H1 (cell line): ENCODE data around the gene TCERG1L. TPM values are rescaled to one million over a fixed set of nuclear protein-coding genes. Genes with fewer than 3 reads are reported as not detected.

Source experiments
- CTCF ChIA-PET: fragments of 300-600 bp; sonication (Branson Sonifier 250); formaldehyde crosslinking; loops from one replicate; lab custom pipeline; 2021; ENCODE audit not compliant: partially characterized antibody; lab: Charles Lee
- POLR2A ChIA-PET: fragments of 300-600 bp; sonication (Branson Sonifier 250); formaldehyde crosslinking; loops from one replicate; lab custom pipeline; 2021; ENCODE audit warnings: inconsistent platforms; ENCODE audit not compliant: partially characterized antibody; lab: Charles Lee
- DNase-seq, 2 experiments: peaks; one replicate each; pipeline versions ENCODE4 v3.0.0 to v3.0.0-alpha.2; 2010 to 2022; ENCODE audit warnings: low spot score in 2 of 2, low read depth in 1 of 2, mixed read lengths in 1 of 2
- FAIRE-seq: peaks from 2 replicates; lab custom pipeline; 2011; peaks lifted over from hg19 to GRCh38; lab: Jason Lieb, UNC
- H2AFZ ChIP-seq: 2 replicates; pipeline ENCODE4 v1.8.1; 2012; ENCODE audit warnings: low read length, inconsistent platforms
- H2AK5ac ChIP-seq: 2 replicates; pipeline ENCODE4 v1.6.1; 2013; ENCODE audit warnings: low read depth, low read length
- H2BK120ac ChIP-seq: replicated peaks from 2 replicates; pipeline ENCODE3; 2013; ENCODE audit warnings: low read depth, low read length, inconsistent platforms
- H2BK12ac ChIP-seq: 2 replicates; pipeline ENCODE4 v1.6.1; 2013; ENCODE audit warnings: low read depth, low read length
- H2BK15ac ChIP-seq: 2 replicates; pipeline ENCODE4 v1.6.1; 2013; ENCODE audit warnings: low read length
- H2BK20ac ChIP-seq: 2 replicates; pipeline ENCODE4 v1.6.1; 2013; ENCODE audit warnings: low read length
- H2BK5ac ChIP-seq: 2 replicates; pipeline ENCODE4 v1.6.1; 2013; ENCODE audit warnings: low read depth, low read length
- H3K14ac ChIP-seq: 2 replicates; pipeline ENCODE4 v1.6.1; 2013; ENCODE audit warnings: inconsistent platforms; ENCODE audit not compliant: insufficient read length
- H3K18ac ChIP-seq: 2 replicates; pipeline ENCODE4 v1.6.1; 2013; ENCODE audit warnings: low read length; ENCODE audit errors: extremely low read depth
- H3K23ac ChIP-seq: 2 replicates; pipeline ENCODE4 v1.6.1; 2013; ENCODE audit warnings: inconsistent platforms; ENCODE audit not compliant: insufficient read length
- H3K23me2 ChIP-seq: 2 replicates; pipeline ENCODE4 v1.6.1; 2013; ENCODE audit warnings: low read depth, low read length
- H3K27ac ChIP-seq: 2 replicates; pipeline ENCODE4 v1.6.1; 2011; ENCODE audit warnings: low read depth, low read length, inconsistent platforms
- H3K27me3 ChIP-seq, 4 experiments: replicated peaks in 1 of 4; 1 replicate in 1 of 4; 2 replicates in 3 of 4; pipeline versions ENCODE4 v1.6.1 to v1.8.1; 2011 to 2013; ENCODE audit warnings: low read length in 3 of 4, mild to moderate bottlenecking in 3 of 4, inconsistent platforms in 2 of 4, mixed read lengths in 2 of 4, moderate library complexity in 1 of 4; ENCODE audit not compliant: control insufficient read depth in 3 of 4, insufficient read depth in 3 of 4; ENCODE audit errors: extremely low read depth in 1 of 4
- H3K36me3 ChIP-seq, 4 experiments: 2 replicates each; pipeline versions ENCODE4 v1.6.1 to v1.8.1; 2011 to 2013; ENCODE audit warnings: mild to moderate bottlenecking in 4 of 4, low read length in 3 of 4, moderate library complexity in 2 of 4, control low read depth in 1 of 4, inconsistent platforms in 1 of 4; ENCODE audit not compliant: insufficient read depth in 4 of 4, control insufficient read depth in 2 of 4
- H3K4ac ChIP-seq: replicated peaks from 2 replicates; pipeline ENCODE3; 2013; ENCODE audit warnings: low read length, low read depth, mixed read lengths, inconsistent platforms; ENCODE audit not compliant: insufficient read length
- H3K4me1 ChIP-seq, 4 experiments: replicated peaks in 1 of 4; 1 replicate in 1 of 4; 2 replicates in 3 of 4; pipeline versions ENCODE4 v1.6.1 to v1.8.1; 2011 to 2013; ENCODE audit warnings: low read length in 3 of 4, inconsistent platforms in 2 of 4, mixed read lengths in 1 of 4; ENCODE audit not compliant: insufficient read depth in 4 of 4, control insufficient read depth in 3 of 4
- H3K4me2 ChIP-seq, 2 experiments: 2 replicates each; pipeline versions ENCODE4 v1.6.1 to v1.8.1; 2011 to 2013; ENCODE audit warnings: low read depth in 2 of 2, low read length in 2 of 2, control low read depth in 1 of 2, inconsistent platforms in 1 of 2, mild to moderate bottlenecking in 1 of 2; ENCODE audit not compliant: insufficient read depth in 1 of 2
- H3K4me3 ChIP-seq, 4 experiments: fragments of 200-600, 300-600 bp in 1 of 4; sonication (generic), shearing (Covaris generic), sonication (Bioruptor Twin) in 1 of 4; 2 replicates each; pipeline versions ENCODE4 v1.5.1 to v1.8.1; 2011 to 2016; ENCODE audit warnings: low read length in 4 of 4, low read depth in 3 of 4, control low read depth in 2 of 4, inconsistent platforms in 2 of 4, mild to moderate bottlenecking in 2 of 4, mixed read lengths in 1 of 4, moderate library complexity in 1 of 4; ENCODE audit not compliant: insufficient read depth in 2 of 4; ENCODE audit errors: extremely low read depth in 1 of 4
- H3K56ac ChIP-seq: replicated peaks from 2 replicates; pipeline ENCODE3; 2013; ENCODE audit warnings: low read depth, mild to moderate bottlenecking, mixed read lengths, low read length, inconsistent platforms; ENCODE audit not compliant: insufficient read length
- H3K79me1 ChIP-seq: 2 replicates; pipeline ENCODE4 v1.6.1; 2013; ENCODE audit warnings: low read depth, low read length, control low read depth
- H3K79me2 ChIP-seq, 2 experiments: 2 replicates each; pipeline versions ENCODE4 v1.6.1 to v1.8.1; 2012 to 2013; ENCODE audit warnings: low read length in 2 of 2, mild to moderate bottlenecking in 2 of 2, inconsistent platforms in 1 of 2; ENCODE audit not compliant: insufficient read depth in 2 of 2, control insufficient read depth in 1 of 2
- H3K9ac ChIP-seq, 4 experiments: replicated peaks in 1 of 4; 1 replicate in 1 of 4; 2 replicates in 3 of 4; pipeline versions ENCODE4 v1.6.1 to v1.8.1; 2011 to 2013; ENCODE audit warnings: low read depth in 3 of 4, low read length in 3 of 4, control low read depth in 2 of 4, mild to moderate bottlenecking in 2 of 4, moderate library complexity in 2 of 4, inconsistent platforms in 1 of 4; ENCODE audit errors: extremely low read depth in 1 of 4
- H3K9me3 ChIP-seq, 2 experiments: 2 replicates each; pipeline versions ENCODE4 v1.6.1 to v1.8.1; 2012 to 2013; ENCODE audit warnings: mild to moderate bottlenecking in 2 of 2, moderate library complexity in 2 of 2, control low read depth in 1 of 2, inconsistent platforms in 1 of 2, low read depth in 1 of 2, low read length in 1 of 2, mixed read lengths in 1 of 2; ENCODE audit not compliant: insufficient read depth in 2 of 2
- H4K20me1 ChIP-seq, 2 experiments: replicated peaks in 1 of 2; 2 replicates each; pipeline versions ENCODE3 to v1.8.1; 2011 to 2013; ENCODE audit warnings: inconsistent platforms in 2 of 2, low read length in 2 of 2, mild to moderate bottlenecking in 1 of 2; ENCODE audit not compliant: insufficient read depth in 2 of 2, control insufficient read depth in 1 of 2
- H4K5ac ChIP-seq: 2 replicates; pipeline ENCODE4 v1.6.1; 2013; ENCODE audit warnings: low read length, low read depth, mixed read lengths, inconsistent platforms; ENCODE audit not compliant: insufficient read length
- H4K8ac ChIP-seq: 2 replicates; pipeline ENCODE4 v1.8.0; 2013; ENCODE audit warnings: mild to moderate bottlenecking, moderate library complexity, low read length, inconsistent platforms; ENCODE audit not compliant: insufficient read depth; ENCODE audit errors: extremely low read depth
- H4K91ac ChIP-seq: replicated peaks from 2 replicates; pipeline ENCODE3; 2013; ENCODE audit warnings: low read length, mixed read lengths, inconsistent platforms; ENCODE audit not compliant: insufficient read length
- ASH2L ChIP-seq: fragments of 200-600, 300-600 bp; sonication (generic); IDR thresholded peaks from one replicate; pipeline ENCODE4 v1.7.1; 2017; ENCODE audit warnings: low read length
- CTCF ChIP-seq, 3 experiments: IDR thresholded peaks; 1 replicate in 2 of 3; 2 replicates in 1 of 3; pipeline versions ENCODE4 v1.5.1 to v1.6.1; 2011; ENCODE audit warnings: low read length in 3 of 3, mild to moderate bottlenecking in 3 of 3, inconsistent platforms in 2 of 3, low read depth in 1 of 3, moderate library complexity in 1 of 3; ENCODE audit not compliant: insufficient read depth in 1 of 3; ENCODE audit errors: control extremely low read depth in 1 of 3
- EGR1 ChIP-seq: IDR thresholded peaks from 2 replicates; pipeline ENCODE4 v1.6.1; 2011; ENCODE audit warnings: low read depth, low read length, borderline replicate concordance
- JUND ChIP-seq: IDR thresholded peaks from 2 replicates; pipeline ENCODE4 v1.6.1; 2011; ENCODE audit warnings: mild to moderate bottlenecking, improper control_type of control experiment, low read length
- RAD21 ChIP-seq, 2 experiments: IDR thresholded peaks in 1 of 2; conservative IDR thresholded peaks in 1 of 2; 2 replicates each; pipeline ENCODE4 v1.6.1; 2011; ENCODE audit warnings: low read depth in 2 of 2, low read length in 2 of 2, improper control_type of control experiment in 1 of 2, inconsistent platforms in 1 of 2, mild to moderate bottlenecking in 1 of 2, moderate library complexity in 1 of 2
- SAP30 ChIP-seq: fragments of 300-600 bp; sonication (generic); IDR thresholded peaks from 2 replicates; pipeline ENCODE4 v1.7.1; 2012; ENCODE audit warnings: low read length, moderate library complexity, mild to moderate bottlenecking, inconsistent platforms; ENCODE audit not compliant: insufficient read depth, insufficient replicate concordance
- SIN3A ChIP-seq, 2 experiments: IDR thresholded peaks in 1 of 2; conservative IDR thresholded peaks in 1 of 2; 2 replicates each; pipeline ENCODE4 v1.6.1; 2011 to 2012; ENCODE audit warnings: low read length in 2 of 2, improper control_type of control experiment in 1 of 2, low read depth in 1 of 2, mild to moderate bottlenecking in 1 of 2
- SIRT6 ChIP-seq: IDR thresholded peaks from one replicate; pipeline ENCODE4 v1.7.1; 2012; ENCODE audit warnings: low read length, inconsistent platforms
- ZNF274 ChIP-seq: IDR thresholded peaks from 2 replicates; pipeline ENCODE4 v1.7.0; 2012; ENCODE audit warnings: low read length, borderline replicate concordance; ENCODE audit errors: extremely low read depth
- WGBS, 2 experiments: shearing (Covaris generic) in 1 of 2; methylation state at CpG; one replicate each; pipeline versions ENCODE4 v1.1.6 to v1.1.7; 2013 to 2015; ENCODE audit warnings: low lambda C conversion rate in 2 of 2, mixed read lengths in 2 of 2, inconsistent platforms in 1 of 2, low coverage in 1 of 2, missing lambda C conversion rate in 1 of 2; ENCODE audit not compliant: insufficient replicate concordance in 2 of 2, insufficient coverage in 1 of 2, insufficient read length in 1 of 2; ENCODE audit errors: extremely low coverage in 1 of 2, missing lambda C conversion rate in 1 of 2; 5-methylcytosine and 5-hydroxymethylcytosine counted together
- polyA plus RNA-seq, 7 experiments: library from polyadenylated mRNA; depleted of rRNA in 3 of 7; stranded (reverse) in 5 of 7; unstranded in 2 of 7; fragments of >200 nt in 5 of 7; fragments of 200-250 nt in 2 of 7; gene quantifications; 1 replicate in 5 of 7; 2 replicates in 1 of 7; 4 replicates in 1 of 7; pipeline versions ENCODE4 v1.2.1 to v1.2.3, GENCODE V29; 2011 to 2013; ENCODE audit warnings: missing spikeins in 2 of 7, mixed read lengths in 2 of 7
- total RNA-seq: library from RNA; stranded (reverse); fragmentation: NEBNext Ultra II Directional; extraction: Animal tissue kit (Norgen Biotek cat#: 25700); gene quantifications from 2 replicates; pipeline ENCODE4 v1.2.1, GENCODE V29; 2021

The TCERG1L gene
- total and polyA plus RNA-seq, 2 of the 8 experiments (the other 6 are each of a cell fraction or from before 2014, with no cell fraction given): 3.9 to 6.9 TPM

GRCh38 chr10:131314148-131314547, 2.6 kb upstream of the TCERG1L start:
- Histone ChIP-seq H3K23me2 (peaks cover 14% of the 10 kb centered on the region; the same call in 1 of the 2 replicates), H3K14ac (no peak overlapping the region), H3K4me3 (no peak overlapping the region), H2BK120ac (no peak overlapping the region), H3K9ac (no peak overlapping the region), H3K4ac (no peak overlapping the region), H4K91ac (no peak overlapping the region), H3K18ac (no peak overlapping the region), H3K36me3 (no peaks in the 10 kb centered on the region), H3K79me1 (no peaks in the 10 kb centered on the region), H3K4me2 (no peak overlapping the region), H3K27me3 (peaks cover 0 to 14% (median 5%) of the 10 kb centered on the region in 4 experiments; a peak in 5 of 7 replicates), H3K79me2 (no peaks in the 10 kb centered on the region), H3K27ac (no peak overlapping the region), H2BK20ac (no peak overlapping the region), H4K5ac (no peak overlapping the region), H4K20me1 (no peaks in the 10 kb centered on the region), H2AFZ (no peak overlapping the region), H2BK15ac (peak overlapping the region; percentile 46; the same call in 1 of the 2 replicates), H3K56ac (no peak overlapping the region), H2AK5ac (no peak overlapping the region), H3K9me3 (no peaks in the 10 kb centered on the region), H2BK12ac (no peak overlapping the region; the same call in 1 of the 2 replicates), H3K23ac (no peak overlapping the region), H2BK5ac (no peak overlapping the region), H3K4me1 (peaks cover 3 to 11% (median 3%) of the 10 kb centered on the region in 4 experiments; a peak in 6 of 7 replicates)
- WGBS, 2 experiments: 81% methylated on average over 3 of the region's 3 CpGs; no CpG with 5 or more reads in 1 of the 2 experiments
- no peak for DNase-seq
- POLR2A ChIA-PET: no interaction called here
- no peak for FAIRE-seq
- TF ChIP-seq JUND (no peak), ZNF274 (no peak), EGR1 (no peak), ASH2L (no peak), SAP30 (no peak), SIN3A (conservative IDR thresholded peaks at IDR 0.05 in 1 of 2, IDR thresholded peaks at IDR 0.05 in 1 of 2; ENCODE audit: low read depth in 1 of 2, low read length in 2 of 2) (no peak), CTCF (IDR thresholded peaks at IDR 0.05; ENCODE audit: control extremely low read depth in 1 of 3, insufficient read depth in 1 of 3, low read depth in 1 of 3, low read length in 3 of 3) (peak in 2 of 3 experiments; percentile 36; a peak in 3 of 4 replicates), RAD21 (IDR thresholded peaks at IDR 0.05 in 1 of 2, conservative IDR thresholded peaks at IDR 0.05 in 1 of 2; ENCODE audit: low read depth in 2 of 2, low read length in 2 of 2) (peak; percentile 12 to 30; a peak in 3 of 4 replicates), SIRT6 (no peak)
- TF ChIP-seq, all 59 proteins: peak for 2
- CTCF ChIA-PET: interaction anchor here (0.8 to 2.5 kb wide), 8 partner anchors 9 to 475 kb away, joined by 3 to 11 read pairs (median 4); no protein-coding TSS in a partner anchor
- no peak overlapping the region for H4K8ac ChIP-seq
